Measurements from ENCODE around the gene CAMK1D.
"Not testable (repeated sequence)": the region's sequence is repeated elsewhere in the genome, so short reads cannot be mapped to it uniquely, and the experiment has no call there.

CAMK1D gene

GRCh38 chr10:12351889-12352288, 2.5 kb downstream of the CAMK1D start:
- Histone ChIP-seq H3K27ac (ENCODE audit: insufficient read depth, low read depth, low read length, poor library complexity, severe bottlenecking) (no peak overlapping the region), H3K27me3 (ENCODE audit: control insufficient read depth, insufficient read depth, low read length, poor library complexity, severe bottlenecking) (peaks cover 35% of the 10 kb centered on the region), H3K4me3 (ENCODE audit: insufficient read depth, low read depth, low read length) (no peak overlapping the region), H3K4me1 (ENCODE audit: control insufficient read depth, insufficient read depth, low read length) (peaks cover 8% of the 10 kb centered on the region), H3K36me3 (ENCODE audit: control insufficient read depth, insufficient read depth, low read length) (no peaks in the 10 kb centered on the region), H3K9me3 (ENCODE audit: control insufficient read depth, low read length) (no peaks in the 10 kb centered on the region)
- WGBS, 2 experiments = 81 to 95% methylated on average over 1 of the region's 2 CpGs

GRCh38 chr10:12353399-12354242, 4.3 kb downstream of the CAMK1D start:
- H3K4me1 ChIP-seq (ENCODE audit: control insufficient read depth, insufficient read depth, low read length) = peaks cover 4% of the 10 kb centered on the region
- no peak overlapping the region for H3K27ac ChIP-seq (ENCODE audit: insufficient read depth, low read depth, low read length, poor library complexity, severe bottlenecking)
- no peaks in the 10 kb centered on the region for H3K36me3 ChIP-seq (ENCODE audit: control insufficient read depth, insufficient read depth, low read length)
- no peaks in the 10 kb centered on the region for H3K9me3 ChIP-seq (ENCODE audit: control insufficient read depth, low read length)
- peaks cover 22% of the 10 kb centered on the region for H3K27me3 ChIP-seq (ENCODE audit: control insufficient read depth, insufficient read depth, low read length, poor library complexity, severe bottlenecking)
- H3K4me3 ChIP-seq (ENCODE audit: insufficient read depth, low read depth, low read length) = no peak overlapping the region
- 82 to 86% methylated on average over 11 to 12 of the region's 12 CpGs for WGBS, 2 experiments

- 86 to 89% methylated on average over 7 of the region's 7 CpGs for WGBS, 2 experiments
- peaks cover 12% of the 10 kb centered on the region for H3K4me1 ChIP-seq (ENCODE audit: control insufficient read depth, insufficient read depth, low read length)
- not testable (repeated sequence) for H3K27ac ChIP-seq (ENCODE audit: insufficient read depth, low read depth, low read length, poor library complexity, severe bottlenecking); H3K36me3 ChIP-seq (ENCODE audit: control insufficient read depth, insufficient read depth, low read length); H3K4me3 ChIP-seq (ENCODE audit: insufficient read depth, low read depth, low read length); H3K9me3 ChIP-seq (ENCODE audit: control insufficient read depth, low read length)
- peaks cover 20% of the 10 kb centered on the region for H3K27me3 ChIP-seq (ENCODE audit: control insufficient read depth, insufficient read depth, low read length, poor library complexity, severe bottlenecking)
Measured at GRCh38 chr10:12354696-12355095, 5.3 kb downstream of the CAMK1D start.

GRCh38 chr10:12355384-12355783, 6.0 kb downstream of the CAMK1D start:
- WGBS, 2 experiments = 93 to 95% methylated on average over 12 of the region's 12 CpGs
- Histone ChIP-seq H3K36me3 (ENCODE audit: control insufficient read depth, insufficient read depth, low read length) (no peaks in the 10 kb centered on the region), H3K27me3 (ENCODE audit: control insufficient read depth, insufficient read depth, low read length, poor library complexity, severe bottlenecking) (peaks cover 14% of the 10 kb centered on the region)

GRCh38 chr10:12357525-12358151, 8.3 kb downstream of the CAMK1D start:
- 92 to 93% methylated on average over 12 to 13 of the region's 13 CpGs for WGBS, 2 experiments
- no peak overlapping the region for H3K27ac ChIP-seq (ENCODE audit: insufficient read depth, low read depth, low read length, poor library complexity, severe bottlenecking)
- no peak overlapping the region for H3K4me3 ChIP-seq (ENCODE audit: insufficient read depth, low read depth, low read length)
- H3K9me3 ChIP-seq (ENCODE audit: control insufficient read depth, low read length) = no peaks in the 10 kb centered on the region
- no peaks in the 10 kb centered on the region for H3K27me3 ChIP-seq (ENCODE audit: control insufficient read depth, insufficient read depth, low read length, poor library complexity, severe bottlenecking)
- H3K4me1 ChIP-seq (ENCODE audit: control insufficient read depth, insufficient read depth, low read length) = peaks cover 20% of the 10 kb centered on the region
- no peaks in the 10 kb centered on the region for H3K36me3 ChIP-seq (ENCODE audit: control insufficient read depth, insufficient read depth, low read length)

More at GRCh38 chr10:12355384-12355783, 6.0 kb downstream of the CAMK1D start:
- Histone ChIP-seq H3K4me1 (ENCODE audit: control insufficient read depth, insufficient read depth, low read length) (peaks cover 19% of the 10 kb centered on the region), H3K4me3 (ENCODE audit: insufficient read depth, low read depth, low read length) (no peak overlapping the region), H3K9me3 (ENCODE audit: control insufficient read depth, low read length) (no peaks in the 10 kb centered on the region), H3K27ac (ENCODE audit: insufficient read depth, low read depth, low read length, poor library complexity, severe bottlenecking) (no peak overlapping the region)

GRCh38 chr10:12358863-12359564, 9.7 kb downstream of the CAMK1D start:
- 36 to 41% methylated on average over 11 of the region's 11 CpGs for WGBS, 2 experiments
- H3K36me3 ChIP-seq (ENCODE audit: control insufficient read depth, insufficient read depth, low read length) = no peaks in the 10 kb centered on the region
- H3K9me3 ChIP-seq (ENCODE audit: control insufficient read depth, low read length) = no peaks in the 10 kb centered on the region
- H3K27ac ChIP-seq (ENCODE audit: insufficient read depth, low read depth, low read length, poor library complexity, severe bottlenecking) = no peak overlapping the region
- H3K27me3 ChIP-seq (ENCODE audit: control insufficient read depth, insufficient read depth, low read length, poor library complexity, severe bottlenecking) = no peaks in the 10 kb centered on the region
- peaks cover 20% of the 10 kb centered on the region for H3K4me1 ChIP-seq (ENCODE audit: control insufficient read depth, insufficient read depth, low read length)
- no peak overlapping the region for H3K4me3 ChIP-seq (ENCODE audit: insufficient read depth, low read depth, low read length)

GRCh38 chr10:12360461-12360860, 11.1 kb downstream of the CAMK1D start:
- 24 to 27% methylated on average over 5 of the region's 5 CpGs for WGBS, 2 experiments
- H3K4me1 ChIP-seq (ENCODE audit: control insufficient read depth, insufficient read depth, low read length) = peaks cover 20% of the 10 kb centered on the region
- no peaks in the 10 kb centered on the region for H3K27me3 ChIP-seq (ENCODE audit: control insufficient read depth, insufficient read depth, low read length, poor library complexity, severe bottlenecking)
- H3K9me3 ChIP-seq (ENCODE audit: control insufficient read depth, low read length) = no peaks in the 10 kb centered on the region
- no peaks in the 10 kb centered on the region for H3K36me3 ChIP-seq (ENCODE audit: control insufficient read depth, insufficient read depth, low read length)
- no peak overlapping the region for H3K27ac ChIP-seq (ENCODE audit: insufficient read depth, low read depth, low read length, poor library complexity, severe bottlenecking)
- H3K4me3 ChIP-seq (ENCODE audit: insufficient read depth, low read depth, low read length) = no peak overlapping the region

GRCh38 chr10:12361115-12361514, 11.8 kb downstream of the CAMK1D start:
- not testable (repeated sequence) for H3K27me3 ChIP-seq (ENCODE audit: control insufficient read depth, insufficient read depth, low read length, poor library complexity, severe bottlenecking); H3K27ac ChIP-seq (ENCODE audit: insufficient read depth, low read depth, low read length, poor library complexity, severe bottlenecking); H3K4me3 ChIP-seq (ENCODE audit: insufficient read depth, low read depth, low read length); H3K9me3 ChIP-seq (ENCODE audit: control insufficient read depth, low read length); H3K36me3 ChIP-seq (ENCODE audit: control insufficient read depth, insufficient read depth, low read length)
- WGBS, 2 experiments = 84 to 91% methylated on average over 5 of the region's 5 CpGs
- H3K4me1 ChIP-seq (ENCODE audit: control insufficient read depth, insufficient read depth, low read length) = peaks cover 20% of the 10 kb centered on the region

- H3K36me3 ChIP-seq (ENCODE audit: control insufficient read depth, insufficient read depth, low read length) = no peaks in the 10 kb centered on the region
- no peaks in the 10 kb centered on the region for H3K27me3 ChIP-seq (ENCODE audit: control insufficient read depth, insufficient read depth, low read length, poor library complexity, severe bottlenecking)
- H3K4me3 ChIP-seq (ENCODE audit: insufficient read depth, low read depth, low read length) = no peak overlapping the region
- H3K4me1 ChIP-seq (ENCODE audit: control insufficient read depth, insufficient read depth, low read length) = peaks cover 13% of the 10 kb centered on the region
- 90 to 95% methylated on average over 3 of the region's 3 CpGs for WGBS, 2 experiments
- H3K9me3 ChIP-seq (ENCODE audit: control insufficient read depth, low read length) = no peaks in the 10 kb centered on the region
- H3K27ac ChIP-seq (ENCODE audit: insufficient read depth, low read depth, low read length, poor library complexity, severe bottlenecking) = no peak overlapping the region
Measured at GRCh38 chr10:12364559-12364958, 15.2 kb downstream of the CAMK1D start.

- H3K27me3 ChIP-seq (ENCODE audit: control insufficient read depth, insufficient read depth, low read length, poor library complexity, severe bottlenecking) = no peaks in the 10 kb centered on the region
- H3K27ac ChIP-seq (ENCODE audit: insufficient read depth, low read depth, low read length, poor library complexity, severe bottlenecking) = no peak overlapping the region
- WGBS, 2 experiments = 98 to 100% methylated on average over 2 to 3 of the region's 4 CpGs
- H3K9me3 ChIP-seq (ENCODE audit: control insufficient read depth, low read length) = no peaks in the 10 kb centered on the region
- H3K36me3 ChIP-seq (ENCODE audit: control insufficient read depth, insufficient read depth, low read length) = no peaks in the 10 kb centered on the region
- no peaks in the 10 kb centered on the region for H3K4me1 ChIP-seq (ENCODE audit: control insufficient read depth, insufficient read depth, low read length)
- H3K4me3 ChIP-seq (ENCODE audit: insufficient read depth, low read depth, low read length) = no peak overlapping the region
Measured at GRCh38 chr10:12367272-12367671, 17.9 kb downstream of the CAMK1D start.
